Coronary artery (tissue), 2 donors: ENCODE results near the gene PLA2G4A.

Experiments
- DNase-seq: peaks from one replicate; pipeline ENCODE4 v3.0.0-alpha.2; 2017; ENCODE audit warnings: low spot score
- H3K27ac ChIP-seq, 2 donors: fragments of 200-600 bp; sonication (generic); one replicate each; pipeline ENCODE4 v1.5.1; 2016 to 2019
- H3K4me3 ChIP-seq: fragments of 200-600 bp; sonication (generic); 2 replicates; pipeline ENCODE4 v1.5.1; 2016; ENCODE audit warnings: mild to moderate bottlenecking, moderate library complexity
- TF ChIP-seq, protein P1 (sequence below): fragments of 200-600 bp; sonication (generic); IDR thresholded peaks from one replicate; pipeline ENCODE4 v1.5.1; 2019; ENCODE audit warnings: antibody characterized with exemption

PLA2G4A gene

DNA sequence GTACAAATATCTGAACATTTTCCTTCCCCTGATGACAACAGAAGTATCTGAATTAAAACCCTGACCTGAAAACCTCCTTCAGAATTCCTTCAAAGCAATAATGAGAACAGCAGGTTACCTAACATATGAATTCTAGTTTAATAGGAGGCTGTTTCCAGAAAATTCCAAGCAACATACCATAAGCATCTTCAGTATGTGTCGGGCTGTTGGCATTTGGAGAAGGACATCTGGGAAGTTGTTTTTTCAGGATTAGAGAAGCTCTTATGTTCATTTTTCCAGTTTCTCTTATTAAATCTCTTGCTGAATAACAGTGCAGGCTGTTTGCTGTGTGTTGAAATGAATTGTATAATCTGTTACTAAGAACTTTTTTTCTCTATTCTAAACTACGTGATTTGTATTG lies 101.5 kb downstream of the PLA2G4A start:
- TF ChIP-seq, protein P1, sequence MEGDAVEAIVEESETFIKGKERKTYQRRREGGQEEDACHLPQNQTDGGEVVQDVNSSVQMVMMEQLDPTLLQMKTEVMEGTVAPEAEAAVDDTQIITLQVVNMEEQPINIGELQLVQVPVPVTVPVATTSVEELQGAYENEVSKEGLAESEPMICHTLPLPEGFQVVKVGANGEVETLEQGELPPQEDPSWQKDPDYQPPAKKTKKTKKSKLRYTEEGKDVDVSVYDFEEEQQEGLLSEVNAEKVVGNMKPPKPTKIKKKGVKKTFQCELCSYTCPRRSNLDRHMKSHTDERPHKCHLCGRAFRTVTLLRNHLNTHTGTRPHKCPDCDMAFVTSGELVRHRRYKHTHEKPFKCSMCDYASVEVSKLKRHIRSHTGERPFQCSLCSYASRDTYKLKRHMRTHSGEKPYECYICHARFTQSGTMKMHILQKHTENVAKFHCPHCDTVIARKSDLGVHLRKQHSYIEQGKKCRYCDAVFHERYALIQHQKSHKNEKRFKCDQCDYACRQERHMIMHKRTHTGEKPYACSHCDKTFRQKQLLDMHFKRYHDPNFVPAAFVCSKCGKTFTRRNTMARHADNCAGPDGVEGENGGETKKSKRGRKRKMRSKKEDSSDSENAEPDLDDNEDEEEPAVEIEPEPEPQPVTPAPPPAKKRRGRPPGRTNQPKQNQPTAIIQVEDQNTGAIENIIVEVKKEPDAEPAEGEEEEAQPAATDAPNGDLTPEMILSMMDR = no peak

DNA sequence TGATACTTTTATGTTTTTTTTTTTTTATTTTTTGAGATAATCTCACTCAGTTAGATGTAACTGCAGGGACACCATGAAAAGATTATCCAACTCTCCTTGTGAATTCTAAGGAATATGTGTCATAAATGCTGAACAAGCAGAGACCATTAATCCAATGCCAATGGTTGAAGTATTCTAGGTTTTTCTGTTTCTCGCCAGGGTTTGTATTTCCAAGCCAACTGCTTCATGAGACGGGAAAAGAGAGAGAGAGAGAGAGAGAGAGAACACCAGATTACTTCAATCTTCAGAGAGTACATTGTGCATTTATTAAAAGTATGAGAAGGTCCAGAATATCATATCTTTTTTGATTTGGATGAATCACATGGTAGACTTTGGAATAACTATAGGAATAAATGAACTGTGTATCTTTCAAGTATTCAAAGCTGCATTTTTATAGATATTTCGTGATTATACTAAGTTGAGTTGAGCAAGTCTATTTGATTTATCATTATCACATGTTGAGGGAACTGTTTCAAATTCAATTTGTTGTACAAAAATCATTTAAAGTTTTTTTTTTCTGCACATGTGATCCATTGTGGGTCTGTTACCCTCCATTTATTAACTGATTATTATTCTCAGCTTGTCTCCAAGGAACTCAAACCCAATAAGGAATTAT lies 108.4 kb downstream of the PLA2G4A start:
- Histone ChIP-seq H3K27ac (no peak overlapping the region), H3K4me3 (no peak overlapping the region)
- TF ChIP-seq, protein P1 = no peak
- no peak for DNase-seq

More for the DNA sequence above, 101.5 kb downstream of the PLA2G4A start:
- DNase-seq = no peak
- no peak overlapping the region for H3K27ac ChIP-seq
- no peak overlapping the region for H3K4me3 ChIP-seq

DNA sequence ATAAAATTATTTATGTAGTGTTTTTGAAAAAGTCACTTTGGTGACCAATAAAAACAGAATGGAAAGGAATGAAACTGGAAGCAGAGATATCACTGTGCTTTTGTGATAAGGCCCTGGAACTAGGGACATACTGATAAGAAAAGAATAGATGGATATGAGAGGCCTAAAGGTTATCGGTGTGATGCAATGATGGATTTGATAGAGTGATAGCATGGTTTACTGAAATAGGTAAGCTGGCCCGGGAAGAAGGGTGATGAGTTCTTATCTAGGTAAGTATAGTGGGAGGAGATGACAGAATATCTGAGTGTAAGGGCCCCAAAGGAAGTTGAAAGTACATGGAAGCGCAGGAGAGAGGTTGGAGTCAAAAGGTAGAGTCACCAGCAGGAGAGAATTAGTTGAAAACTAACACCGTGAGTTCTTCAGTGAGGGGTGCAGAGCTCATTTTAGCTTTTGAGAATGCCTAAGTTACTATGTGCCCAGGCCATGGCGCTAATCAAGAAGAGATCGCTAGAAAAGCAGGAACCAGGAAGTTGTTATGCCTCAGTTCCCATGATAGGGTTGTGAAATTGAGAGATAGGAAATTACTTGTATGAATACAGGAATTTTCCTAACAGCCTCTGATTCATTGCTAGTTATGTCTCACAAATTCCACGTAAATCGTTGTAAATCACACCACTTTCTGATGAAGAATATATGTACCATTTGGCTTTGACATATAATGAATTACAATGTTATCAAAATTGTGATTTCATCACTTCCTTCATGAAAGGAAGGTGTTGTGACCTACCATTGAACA lies 115.3 kb downstream of the PLA2G4A start:
- Histone ChIP-seq H3K27ac (no peak overlapping the region), H3K4me3 (no peak overlapping the region)
- TF ChIP-seq, protein P1 = no peak
- no peak for DNase-seq

DNA sequence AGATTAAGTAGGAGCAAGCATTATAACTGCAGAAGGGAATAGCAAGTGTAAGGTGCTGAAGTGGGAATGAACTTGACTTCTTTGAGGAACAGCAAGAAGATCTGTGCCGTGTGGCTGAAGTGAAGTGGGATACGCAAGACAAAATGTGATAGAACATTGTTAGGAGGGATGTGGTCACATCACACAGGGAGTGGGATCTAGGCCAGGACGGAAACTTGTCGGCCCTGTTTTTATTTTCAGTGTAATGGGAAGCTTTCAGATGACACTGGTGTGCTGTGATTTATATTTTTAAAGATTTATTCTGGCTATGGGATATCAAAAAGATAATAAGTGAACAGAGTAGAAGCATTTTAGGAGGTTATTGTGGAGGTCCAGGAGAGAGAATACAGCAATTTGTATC lies 116.4 kb downstream of the PLA2G4A start:
- H3K27ac ChIP-seq = no peak overlapping the region
- TF ChIP-seq, protein P1 = no peak
- H3K4me3 ChIP-seq = no peak overlapping the region
- no peak for DNase-seq

- TF ChIP-seq, protein P1 = no peak
- Histone ChIP-seq H3K4me3 (no peak overlapping the region), H3K27ac (no peak overlapping the region)
- no peak for DNase-seq
These were observed 119.8 kb downstream of the PLA2G4A start for GRCh38 chr1:186948535-186948934.

GRCh38 chr1:186949173-186949572 lies 120.4 kb downstream of the PLA2G4A start:
- H3K27ac ChIP-seq = no peak overlapping the region
- TF ChIP-seq, protein P1 = no peak
- DNase-seq = no peak
- H3K4me3 ChIP-seq = no peak overlapping the region

DNA sequence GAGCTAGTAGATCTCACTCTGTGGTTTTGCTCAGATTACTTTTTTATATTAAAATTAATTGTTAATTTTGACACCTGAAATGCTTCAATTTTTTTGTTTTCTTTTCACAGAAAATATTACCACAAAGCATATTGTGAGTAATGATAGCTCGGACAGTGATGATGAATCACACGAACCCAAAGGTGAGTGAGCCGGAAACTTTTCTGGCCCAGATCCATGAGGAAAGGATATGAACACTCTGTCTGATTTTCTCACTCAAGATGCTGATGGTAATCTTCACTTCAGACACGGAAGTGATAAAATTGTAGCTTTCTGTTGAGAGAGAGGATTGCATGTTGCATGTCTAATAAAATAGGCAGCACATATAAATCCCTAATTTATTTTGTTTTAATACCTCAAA lies 121.8 kb downstream of the PLA2G4A start:
- TF ChIP-seq, protein P1 = no peak
- no peak for DNase-seq
- Histone ChIP-seq H3K27ac (no peak overlapping the region), H3K4me3 (no peak overlapping the region)
